ENCODE data around the gene GRIP1. TPM values are rescaled to one million over a fixed set of nuclear protein-coding genes. Genes with fewer than 3 reads are reported as not detected.

GRIP1 gene
- polyA plus RNA-seq, 1 experiment, result 0.63 TPM

- H3K36me3 ChIP-seq (ENCODE audit: control insufficient read depth, insufficient read depth, low read length), result no peaks in the 10 kb centered on the region; the same call in 1 of the 2 replicates
- TF ChIP-seq CTCF (IDR thresholded peaks at IDR 0.05; ENCODE audit: insufficient read depth, low read depth, low read length), result no peak
- CTCF ChIA-PET, result no interaction called here
- H3K4me3 ChIP-seq (ENCODE audit: low read depth, low read length), result no peak overlapping the region
- H3K27me3 ChIP-seq (ENCODE audit: control insufficient read depth, insufficient read depth, low read length), result no peaks in the 10 kb centered on the region
- POLR2A ChIA-PET, result no interaction called here
- DNase-seq (ENCODE audit: low read depth), result no peak
Observed at GRCh38 chr12:66329941-66330340, 348.9 kb downstream of the GRIP1 start.

- POLR2A ChIA-PET, result no interaction called here
- CTCF ChIA-PET, result no interaction called here
- DNase-seq (ENCODE audit: low read depth), result no peak
- Histone ChIP-seq H3K27me3 (ENCODE audit: control insufficient read depth, insufficient read depth, low read length) (no peaks in the 10 kb centered on the region), H3K4me3 (ENCODE audit: low read depth, low read length) (no peak overlapping the region), H3K36me3 (ENCODE audit: control insufficient read depth, insufficient read depth, low read length) (no peaks in the 10 kb centered on the region)
- TF ChIP-seq CTCF (IDR thresholded peaks at IDR 0.05; ENCODE audit: insufficient read depth, low read depth, low read length), result no peak
Observed at GRCh38 chr12:66323017-66323416, 355.9 kb downstream of the GRIP1 start.

DNA sequence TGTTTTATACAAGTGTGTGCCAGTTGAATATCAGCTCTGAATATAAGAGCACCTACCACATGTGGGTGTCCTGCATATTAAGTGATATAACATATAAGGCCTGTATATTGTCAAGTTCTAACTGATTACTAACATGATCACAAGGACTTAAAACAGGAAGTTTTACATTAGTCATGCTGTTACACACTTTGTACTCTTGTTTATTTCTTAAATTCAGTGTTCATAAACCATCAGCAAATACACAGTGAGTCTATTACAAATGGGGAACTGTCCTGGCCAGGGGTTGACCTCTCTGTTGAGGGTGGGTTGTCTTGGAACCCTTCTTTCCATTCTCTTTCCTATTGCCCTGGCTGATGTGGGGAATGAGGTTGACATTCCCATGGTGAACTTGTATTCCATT is 357.4 kb downstream of the GRIP1 start:
- no peaks in the 10 kb centered on the region for H3K36me3 ChIP-seq (ENCODE audit: control insufficient read depth, insufficient read depth, low read length)
- ChIA-PET POLR2A (no interaction called here), CTCF (no interaction called here)
- no peaks in the 10 kb centered on the region for H3K27me3 ChIP-seq (ENCODE audit: control insufficient read depth, insufficient read depth, low read length)
- no peak for DNase-seq (ENCODE audit: low read depth)
- H3K4me3 ChIP-seq (ENCODE audit: low read depth, low read length), result no peak overlapping the region
- TF ChIP-seq CTCF (IDR thresholded peaks at IDR 0.05; ENCODE audit: insufficient read depth, low read depth, low read length), result no peak

DNA sequence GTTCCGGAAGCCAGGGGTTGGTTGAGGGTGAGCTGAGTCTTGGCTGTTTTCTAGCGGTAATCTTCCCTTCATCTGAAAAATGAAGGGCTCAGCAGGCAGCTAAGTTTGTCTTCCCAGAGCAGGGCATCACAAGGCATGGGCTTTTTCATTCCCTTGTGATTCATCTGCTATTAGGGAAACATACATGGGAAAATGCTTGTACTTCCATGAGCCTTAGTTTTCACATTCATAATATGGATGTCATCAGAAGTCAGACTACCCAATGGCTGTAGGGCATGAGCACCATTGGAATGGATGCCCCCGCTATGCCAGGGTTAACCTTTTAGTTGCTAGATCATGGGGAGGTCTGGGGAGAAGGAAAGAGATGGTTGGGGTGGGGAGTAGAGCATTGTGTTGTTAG is 357.9 kb downstream of the GRIP1 start:
- TF ChIP-seq CTCF (IDR thresholded peaks at IDR 0.05; ENCODE audit: insufficient read depth, low read depth, low read length), result no peak
- H3K4me3 ChIP-seq (ENCODE audit: low read depth, low read length), result no peak overlapping the region
- POLR2A ChIA-PET, result no interaction called here
- CTCF ChIA-PET, result interaction anchor here (1.4 kb wide), 1 partner anchor 8 kb away, joined by 4 read pairs; no protein-coding TSS in a partner anchor
- H3K36me3 ChIP-seq (ENCODE audit: control insufficient read depth, insufficient read depth, low read length), result no peaks in the 10 kb centered on the region
- no peaks in the 10 kb centered on the region for H3K27me3 ChIP-seq (ENCODE audit: control insufficient read depth, insufficient read depth, low read length)
- no peak for DNase-seq (ENCODE audit: low read depth)

- no peak for TF ChIP-seq CTCF (IDR thresholded peaks at IDR 0.05; ENCODE audit: insufficient read depth, low read depth, low read length)
- DNase-seq (ENCODE audit: low read depth), result no peak
- H3K27me3 ChIP-seq (ENCODE audit: control insufficient read depth, insufficient read depth, low read length), result no peaks in the 10 kb centered on the region
- ChIA-PET POLR2A (interaction anchor here (0.6 kb wide), 1 partner anchor 88 kb away, joined by 3 read pairs; no protein-coding TSS in a partner anchor), CTCF (interaction anchor here (1.4 to 1.5 kb wide), 2 partner anchors 10 to 17 kb away, joined by 3 to 4 read pairs; partner anchors contain the start of gene HELB)
- H3K36me3 ChIP-seq (ENCODE audit: control insufficient read depth, insufficient read depth, low read length), result no peaks in the 10 kb centered on the region
- no peak overlapping the region for H3K4me3 ChIP-seq (ENCODE audit: low read depth, low read length)
Observed at GRCh38 chr12:66319266-66319954, 359.5 kb downstream of the GRIP1 start.
